SU-DHL-6 (cell line): ENCODE measurements around the gene WIZ.

Experiments
- H2AFZ ChIP-seq: fragments of 200-600 bp; sonication (generic); 2 replicates; pipeline ENCODE4 v1.6.1; 2014; ENCODE audit warnings: low read depth, mild to moderate bottlenecking, moderate library complexity, mixed read lengths, antibody characterized with exemption, low read length; ENCODE audit not compliant: severe bottlenecking
- H3F3A ChIP-seq: fragments of 200-600 bp; shearing (Covaris generic); 2 replicates; pipeline ENCODE4 v1.6.0; 2016; ENCODE audit warnings: antibody characterized with exemption, mild to moderate bottlenecking; ENCODE audit not compliant: insufficient read depth
- H3K27ac ChIP-seq: fragments of 200-600 bp; sonication (generic); 2 replicates; pipeline ENCODE4 v1.5.1; 2016; ENCODE audit warnings: low read depth, mild to moderate bottlenecking, low read length, moderate library complexity, mixed read lengths
- H3K27me3 ChIP-seq: fragments of 200-600 bp; sonication (generic), shearing (Covaris generic); 2 replicates; pipeline ENCODE4 v1.6.0; 2014; ENCODE audit warnings: mild to moderate bottlenecking, low read length
- H3K36me3 ChIP-seq: fragments of 200-600 bp; sonication (generic); 2 replicates; pipeline ENCODE4 v1.6.1; 2014; ENCODE audit warnings: mild to moderate bottlenecking, low read length, mixed read lengths
- H3K4me2 ChIP-seq: fragments of 300-600, 200-600 bp; shearing (Covaris generic), sonication (generic); 2 replicates; pipeline ENCODE4 v1.6.0; 2014; ENCODE audit warnings: low read length, low read depth, mild to moderate bottlenecking; ENCODE audit not compliant: poor library complexity, severe bottlenecking
- H3K4me3 ChIP-seq: fragments of 200-600 bp; sonication (generic); 2 replicates; pipeline ENCODE4 v1.5.1; 2014; ENCODE audit warnings: antibody characterized with exemption, low read length, mild to moderate bottlenecking, mixed read lengths; ENCODE audit not compliant: insufficient read depth, poor library complexity, severe bottlenecking
- H3K79me2 ChIP-seq: fragments of 200-600 bp; sonication (generic); 2 replicates; pipeline ENCODE4 v1.6.1; 2014; ENCODE audit warnings: mild to moderate bottlenecking, low read length, moderate library complexity; ENCODE audit not compliant: insufficient read depth
- H3K9ac ChIP-seq: fragments of 200-600 bp; sonication (generic); 2 replicates; pipeline ENCODE4 v1.7.0; 2014; ENCODE audit warnings: mild to moderate bottlenecking, low read length
- H3K9me2 ChIP-seq: fragments of 200-600 bp; sonication (generic); replicated peaks from 2 replicates; pipeline ENCODE4 v1.6.1; 2014; ENCODE audit warnings: low read length; ENCODE audit not compliant: insufficient read depth
- H3K9me3 ChIP-seq: fragments of 200-600 bp; sonication (generic); 2 replicates; pipeline ENCODE4 v1.6.1; 2014; ENCODE audit warnings: low read length, mixed read lengths; ENCODE audit not compliant: insufficient read depth
- H4K20me1 ChIP-seq: fragments of 200-600 bp; sonication (generic); 2 replicates; pipeline ENCODE4 v1.6.1; 2014; ENCODE audit warnings: low read depth, mild to moderate bottlenecking, antibody characterized with exemption, low read length, moderate library complexity, mixed read lengths
- EZH2phosphoT487 ChIP-seq: fragments of 200-600 bp; sonication (generic), shearing (Covaris generic); conservative IDR thresholded peaks from 2 replicates; pipeline ENCODE4 v1.6.1; 2018; ENCODE audit warnings: mild to moderate bottlenecking, antibody characterized with exemption, low read length, moderate library complexity, mixed read lengths
- TF ChIP-seq, protein P1 (sequence below): fragments of 200-600 bp; sonication (generic); IDR thresholded peaks from one replicate; pipeline ENCODE4 v1.5.1; 2017; ENCODE audit warnings: antibody characterized with exemption, mild to moderate bottlenecking, low read length, moderate library complexity; ENCODE audit not compliant: insufficient read depth, poor library complexity, severe bottlenecking

WIZ gene

DNA sequence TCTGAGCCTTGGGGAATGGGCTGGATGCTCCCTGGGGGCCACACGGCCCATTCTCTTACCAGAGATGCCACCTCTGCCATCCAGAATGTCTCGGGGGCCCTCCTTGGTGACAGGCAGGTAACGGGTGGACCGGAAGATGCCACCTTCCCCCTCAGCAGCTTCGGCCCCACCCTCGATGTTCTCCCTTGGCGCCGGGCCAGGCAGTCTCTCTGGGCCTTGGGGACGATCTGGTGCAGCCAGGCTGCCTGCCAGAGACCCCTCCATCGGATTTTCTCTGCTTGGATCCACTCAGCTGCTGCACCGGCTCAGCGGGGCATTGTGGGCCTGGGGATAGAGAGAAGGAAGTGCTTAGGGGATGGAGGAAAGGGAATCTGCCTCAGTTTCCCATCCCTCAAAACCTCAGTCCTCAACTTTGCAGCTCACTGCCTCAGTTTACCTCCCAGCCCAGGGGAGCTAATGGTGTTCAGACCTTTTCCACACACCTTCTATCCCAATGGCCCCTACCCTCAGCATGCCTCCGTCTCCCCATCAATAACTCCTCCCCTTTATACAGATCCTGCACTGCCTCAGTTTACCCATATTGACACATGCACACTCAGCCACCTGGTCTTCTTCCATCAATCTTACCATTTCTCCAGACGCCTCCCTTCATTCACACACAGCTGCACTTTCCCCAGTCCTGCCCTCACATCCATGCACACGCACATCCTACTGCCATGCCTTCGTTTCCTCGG is 1.5 kb downstream of the WIZ start:
- Histone ChIP-seq H3K9me3 (no peaks in the 10 kb centered on the region), H3K36me3 (no peaks in the 10 kb centered on the region), H3K27ac (no peak overlapping the region), H3K9ac (no peak overlapping the region), H3K79me2 (no peaks in the 10 kb centered on the region), H3K4me3 (no peak overlapping the region), H2AFZ (no peak overlapping the region), H3K9me2 (no peaks in the 10 kb centered on the region), H4K20me1 (no peaks in the 10 kb centered on the region), H3K27me3 (no peaks in the 10 kb centered on the region), H3F3A (peaks cover 8% of the 10 kb centered on the region; the same call in 1 of the 2 replicates), H3K4me2 (no peak overlapping the region)
- TF ChIP-seq, protein P1, sequence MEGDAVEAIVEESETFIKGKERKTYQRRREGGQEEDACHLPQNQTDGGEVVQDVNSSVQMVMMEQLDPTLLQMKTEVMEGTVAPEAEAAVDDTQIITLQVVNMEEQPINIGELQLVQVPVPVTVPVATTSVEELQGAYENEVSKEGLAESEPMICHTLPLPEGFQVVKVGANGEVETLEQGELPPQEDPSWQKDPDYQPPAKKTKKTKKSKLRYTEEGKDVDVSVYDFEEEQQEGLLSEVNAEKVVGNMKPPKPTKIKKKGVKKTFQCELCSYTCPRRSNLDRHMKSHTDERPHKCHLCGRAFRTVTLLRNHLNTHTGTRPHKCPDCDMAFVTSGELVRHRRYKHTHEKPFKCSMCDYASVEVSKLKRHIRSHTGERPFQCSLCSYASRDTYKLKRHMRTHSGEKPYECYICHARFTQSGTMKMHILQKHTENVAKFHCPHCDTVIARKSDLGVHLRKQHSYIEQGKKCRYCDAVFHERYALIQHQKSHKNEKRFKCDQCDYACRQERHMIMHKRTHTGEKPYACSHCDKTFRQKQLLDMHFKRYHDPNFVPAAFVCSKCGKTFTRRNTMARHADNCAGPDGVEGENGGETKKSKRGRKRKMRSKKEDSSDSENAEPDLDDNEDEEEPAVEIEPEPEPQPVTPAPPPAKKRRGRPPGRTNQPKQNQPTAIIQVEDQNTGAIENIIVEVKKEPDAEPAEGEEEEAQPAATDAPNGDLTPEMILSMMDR: no peak
- TF ChIP-seq EZH2phosphoT487: no peak

DNA sequence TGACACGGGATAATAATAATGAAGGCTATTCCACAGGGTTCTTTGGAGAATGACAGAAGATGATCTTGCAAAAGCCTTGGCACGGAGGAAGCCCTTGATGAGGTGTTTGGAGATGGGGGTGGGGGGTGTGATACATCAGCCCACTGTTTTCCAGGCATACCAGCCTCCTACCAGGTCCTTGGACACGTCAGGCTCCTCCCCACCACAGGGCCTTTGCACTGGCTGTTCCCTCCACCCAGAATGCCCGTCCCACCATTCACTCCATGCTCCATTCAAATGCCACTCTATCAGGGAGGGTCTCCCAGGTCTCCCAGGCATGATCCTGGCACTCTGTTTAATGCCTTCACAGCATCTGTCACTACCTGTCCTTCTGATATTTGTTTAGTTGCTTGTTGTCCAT is 2.7 kb downstream of the WIZ start:
- no peaks in the 10 kb centered on the region for H3K9me3 ChIP-seq
- no peak overlapping the region for H3K4me2 ChIP-seq
- H3K79me2 ChIP-seq: no peaks in the 10 kb centered on the region
- H3K4me3 ChIP-seq: no peak overlapping the region
- no peak overlapping the region for H3K27ac ChIP-seq
- H3K36me3 ChIP-seq: no peaks in the 10 kb centered on the region
- peaks cover 8% of the 10 kb centered on the region; the same call in 1 of the 2 replicates for H3F3A ChIP-seq
- no peaks in the 10 kb centered on the region for H3K27me3 ChIP-seq
- H3K9me2 ChIP-seq: no peaks in the 10 kb centered on the region
- no peaks in the 10 kb centered on the region for H4K20me1 ChIP-seq
- no peak overlapping the region for H2AFZ ChIP-seq
- no peak overlapping the region for H3K9ac ChIP-seq
- no peak for TF ChIP-seq EZH2phosphoT487

GRCh38 chr19:15445807-15446376 is 3.9 kb downstream of the WIZ start:
- Histone ChIP-seq H3K9me3 (no peaks in the 10 kb centered on the region), H3K79me2 (no peaks in the 10 kb centered on the region), H3K27me3 (no peaks in the 10 kb centered on the region), H3K4me2 (no peak overlapping the region), H3K9me2 (no peaks in the 10 kb centered on the region), H3K4me3 (no peak overlapping the region), H3K9ac (no peak overlapping the region), H3K36me3 (no peaks in the 10 kb centered on the region), H3K27ac (no peak overlapping the region), H2AFZ (no peak overlapping the region), H4K20me1 (no peaks in the 10 kb centered on the region), H3F3A (peaks cover under 1% of the 10 kb centered on the region; the same call in 1 of the 2 replicates)
- TF ChIP-seq, protein P1: no peak
- no peak for TF ChIP-seq EZH2phosphoT487

- Histone ChIP-seq H3K4me3 (no peak overlapping the region), H3K4me2 (no peak overlapping the region), H3K36me3 (no peaks in the 10 kb centered on the region), H3K9me3 (no peaks in the 10 kb centered on the region), H2AFZ (no peak overlapping the region), H3F3A (no peaks in the 10 kb centered on the region), H3K27me3 (no peaks in the 10 kb centered on the region), H3K79me2 (no peaks in the 10 kb centered on the region), H3K9ac (no peak overlapping the region), H3K27ac (no peak overlapping the region), H3K9me2 (no peaks in the 10 kb centered on the region), H4K20me1 (no peaks in the 10 kb centered on the region)
- TF ChIP-seq EZH2phosphoT487: no peak
- TF ChIP-seq, protein P1: no peak
These were observed 4.5 kb downstream of the WIZ start for GRCh38 chr19:15445227-15445605.
